HepG2 (cell line): ENCODE data around the gene TIAM2. TPM values are rescaled to one million over a fixed set of nuclear protein-coding genes. Genes with fewer than 3 reads are reported as not detected.

ENCODE experiments used
- ATAC-seq: fragments of 200-7000 bp; cut with Tn5 transposase; 3 replicates; pipeline ENCODE4 v1.9.1; 2020; ENCODE audit warnings: mild to moderate bottlenecking, moderate library complexity
- BruUV-seq: library from RNA; stranded (reverse); fragments of 400-500 nt; replicated peaks from 2 replicates; lab custom pipeline; 2021; lab: Mats Ljungman, UMichigan
- CTCF ChIA-PET: fragments of 300-600 bp; formaldehyde crosslinking; extraction: SDS; loops from one replicate; lab custom pipeline; 2021; ENCODE audit warnings: low total read pairs, inconsistent platforms, low intra/inter-chr PET ratio; lab: Yijun Ruan, JAX
- POLR2A ChIA-PET: fragments of 350-600 bp; sonication (Branson Sonifier 250); formaldehyde crosslinking; loops from one replicate; lab custom pipeline; 2020; ENCODE audit warnings: antibody characterized with exemption, inconsistent platforms; lab: Yijun Ruan, JAX
- DNase-seq: peaks from one replicate; pipeline ENCODE4 v3.0.0-alpha.2; 2015; ENCODE audit warnings: low spot score
- FAIRE-seq: peaks from 3 replicates; lab custom pipeline; 2011; peaks lifted over from hg19 to GRCh38; lab: Jason Lieb, UNC
- H2AFZ ChIP-seq: one replicate; pipeline ENCODE4 v1.6.1; 2011; ENCODE audit warnings: low read length, inconsistent platforms
- H3K27ac ChIP-seq: fragments of 300-600 bp; 3 replicates; pipeline ENCODE4 v1.8.0; 2011; ENCODE audit warnings: mixed run types, mild to moderate bottlenecking, mixed read lengths, low read length, inconsistent platforms; ENCODE audit not compliant: insufficient read depth; ENCODE audit errors: extremely low read length
- H3K27me3 ChIP-seq, 2 experiments: fragments of 200-600 bp in 1 of 2; 2 replicates in 1 of 2; 3 replicates in 1 of 2; pipeline versions ENCODE4 v1.6.0 to v1.8.0; 2011; ENCODE audit warnings: low read length in 2 of 2, mild to moderate bottlenecking in 2 of 2, moderate library complexity in 2 of 2, inconsistent platforms in 1 of 2; ENCODE audit not compliant: insufficient read depth in 2 of 2, control insufficient read depth in 1 of 2
- H3K36me3 ChIP-seq, 2 experiments: fragments of 200-600 bp in 1 of 2; replicated peaks in 1 of 2; 2 replicates in 1 of 2; 3 replicates in 1 of 2; pipeline versions ENCODE4 v1.5.1 to v1.8.0; 2011; ENCODE audit warnings: low read length in 2 of 2, inconsistent platforms in 1 of 2; ENCODE audit not compliant: insufficient read depth in 2 of 2, control insufficient read depth in 1 of 2
- H3K4me1 ChIP-seq: 2 replicates; pipeline ENCODE4 v1.5.1; 2012; ENCODE audit warnings: low read length, inconsistent platforms; ENCODE audit not compliant: insufficient read depth
- H3K4me2 ChIP-seq: 2 replicates; pipeline ENCODE4 v1.6.0; 2011; ENCODE audit warnings: low read depth, low read length, inconsistent platforms
- H3K4me3 ChIP-seq, 3 experiments: fragments of 200-600 bp in 1 of 3; sonication (generic), shearing (Covaris generic) in 1 of 3; replicated peaks in 1 of 3; 2 replicates each; pipeline ENCODE4 v1.5.1; 2011 to 2016; ENCODE audit warnings: low read length in 3 of 3, inconsistent platforms in 2 of 3, low read depth in 2 of 3, mild to moderate bottlenecking in 2 of 3, control low read depth in 1 of 3, mixed read lengths in 1 of 3; ENCODE audit not compliant: insufficient read depth in 1 of 3
- H3K79me2 ChIP-seq: one replicate; pipeline ENCODE4 v1.6.1; 2011; ENCODE audit warnings: low read length, inconsistent platforms; ENCODE audit not compliant: insufficient read depth
- H3K9ac ChIP-seq: 2 replicates; pipeline ENCODE4 v1.6.0; 2011; ENCODE audit warnings: mild to moderate bottlenecking, low read depth, low read length, inconsistent platforms; ENCODE audit not compliant: insufficient read depth
- H3K9me3 ChIP-seq: 2 replicates; pipeline ENCODE4 v1.5.1; 2012; ENCODE audit warnings: mild to moderate bottlenecking, low read length
- H4K20me1 ChIP-seq: 2 replicates; pipeline ENCODE4 v1.6.0; 2011; ENCODE audit warnings: inconsistent platforms, mild to moderate bottlenecking, low read length, moderate library complexity; ENCODE audit not compliant: insufficient read depth
- BHLHE40 ChIP-seq: IDR thresholded peaks from 2 replicates; pipeline ENCODE4 v1.6.1; 2011; ENCODE audit warnings: low read length, improper control_type of control experiment
- MAFF ChIP-seq: IDR thresholded peaks from 2 replicates; pipeline ENCODE4 v1.6.1; 2011; ENCODE audit warnings: low read depth, low read length, improper control_type of control experiment
- MAFK ChIP-seq, 2 experiments: IDR thresholded peaks in 1 of 2; conservative IDR thresholded peaks in 1 of 2; 2 replicates each; pipeline ENCODE4 v1.6.1; 2011; ENCODE audit warnings: improper control_type of control experiment in 2 of 2, low read length in 2 of 2
- MTF2 ChIP-seq: sonication (generic); formaldehyde crosslinking; IDR thresholded peaks from 2 replicates; pipeline ENCODE4 v1.5.0; 2020; ENCODE audit warnings: missing genetic modification reagents, borderline replicate concordance
- ZNF207 ChIP-seq: fragments of 450-650 bp; IDR thresholded peaks from 2 replicates; pipeline ENCODE4 v1.6.1; 2016; ENCODE audit warnings: antibody characterized with exemption, borderline replicate concordance
- ZNF282 ChIP-seq: fragments of 450-650 bp; IDR thresholded peaks from 2 replicates; pipeline ENCODE4 v1.6.1; 2018; ENCODE audit not compliant: partially characterized antibody
- ZNF546 ChIP-seq: sonication (generic); formaldehyde crosslinking; conservative IDR thresholded peaks from 2 replicates; pipeline ENCODE4 v1.8.1; 2023; ENCODE audit warnings: mild to moderate bottlenecking, missing genetic modification reagents
- ZNF746 ChIP-seq: sonication (generic); formaldehyde crosslinking; IDR thresholded peaks from 2 replicates; pipeline ENCODE4 v1.8.0; 2022; ENCODE audit warnings: mild to moderate bottlenecking, missing genetic modification reagents
- ZNF747 ChIP-seq: sonication (generic); formaldehyde crosslinking; IDR thresholded peaks from 2 replicates; pipeline ENCODE4 v1.8.1; 2023; ENCODE audit warnings: missing genetic modification reagents, mild to moderate bottlenecking, borderline replicate concordance
- WGBS: methylation state at CpG from one replicate; pipeline ENCODE4 v1.1.6; 2017; ENCODE audit warnings: low lambda C conversion rate; 5-methylcytosine and 5-hydroxymethylcytosine counted together
- in situ Hi-C: cut with HindIII; loops from 2 replicates; pipeline ENCODE4 v1.10.0; 2017; ENCODE audit warnings: low pct_unique_long_range_greater_than_20kb; ENCODE audit not compliant: extremely low pct_ligation_motif_present
- intact Hi-C: fragments of 100-400 bp; cut with micrococcal nuclease; formaldehyde crosslinking; loops from one replicate; pipeline ENCODE4 v1.10.0; 2022; ENCODE audit not compliant: unreplicated experiment
- polyA plus RNA-seq, 8 experiments: library from polyadenylated mRNA; depleted of rRNA in 3 of 8; stranded (reverse) in 7 of 8; unstranded in 1 of 8; fragments of >200 nt; fragmentation: Illumina TruSeq in 4 of 8; extraction: Trizol in 4 of 8; gene quantifications; 2 replicates each; pipeline versions ENCODE4 v1.2.1 to v1.2.3, GENCODE V29; 2011 to 2016; ENCODE audit warnings: low read depth in 4 of 8, missing spikeins in 1 of 8, mixed read lengths in 1 of 8; ENCODE audit not compliant: insufficient read depth in 1 of 8
- total RNA-seq, 5 experiments: library from RNA; depleted of rRNA; stranded (reverse); fragments of >200 nt; fragmentation: Illumina TruSeq; extraction: Trizol; gene quantifications; 2 replicates each; pipeline ENCODE4 v1.2.3, GENCODE V29; 2016; ENCODE audit warnings: low read depth in 1 of 5
- TF ChIP-seq, protein P1 (sequence below): IDR thresholded peaks from 2 replicates; pipeline ENCODE4 v1.6.1; 2016; ENCODE audit warnings: mild to moderate bottlenecking
- TF ChIP-seq, protein P2 (sequence below): sonication (generic); formaldehyde crosslinking; IDR thresholded peaks from 2 replicates; pipeline ENCODE4; 2020; ENCODE audit warnings: missing genetic modification reagents, mild to moderate bottlenecking, borderline replicate concordance
- TF ChIP-seq, protein P3 (sequence below): sonication (generic); formaldehyde crosslinking; IDR thresholded peaks from 2 replicates; pipeline ENCODE4 v1.5.1; 2020; ENCODE audit warnings: missing genetic modification reagents, mild to moderate bottlenecking, borderline replicate concordance

Gene TIAM2
- total and polyA plus RNA-seq, 2 of the 13 experiments (the other 11 are each of a cell fraction or from before 2014, with no cell fraction given): 4.1 to 4.5 TPM

DNA sequence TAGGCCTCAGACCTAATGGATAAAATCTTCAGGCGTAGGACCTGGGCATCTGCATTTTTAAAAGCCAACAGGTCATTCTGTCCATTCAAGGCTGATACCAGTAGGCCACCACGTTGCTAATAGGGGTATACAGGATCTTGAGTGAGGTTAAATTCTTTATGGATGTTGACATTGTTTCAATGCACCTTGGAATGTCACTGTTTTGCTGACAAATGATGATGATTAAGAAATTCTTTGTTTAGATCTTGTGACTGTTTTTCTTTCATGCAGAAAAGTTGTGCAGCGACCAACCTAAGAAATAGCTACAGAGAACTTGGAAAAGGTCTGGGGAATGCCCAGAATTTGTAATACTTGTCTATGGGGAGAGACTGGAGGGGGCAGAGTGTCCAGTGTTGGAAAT lies 167.6 kb downstream of the TIAM2 start:
- ATAC-seq (no peak), FAIRE-seq (no peak), DNase-seq (no peak)
- Histone ChIP-seq H2AFZ (no peak overlapping the region), H3K79me2 (no peaks in the 10 kb centered on the region), H4K20me1 (no peaks in the 10 kb centered on the region), H3K4me2 (no peak overlapping the region), H3K4me3 (no peak overlapping the region), H3K9me3 (no peaks in the 10 kb centered on the region), H3K4me1 (no peaks in the 10 kb centered on the region), H3K27me3 (no peaks in the 10 kb centered on the region), H3K27ac (no peak overlapping the region), H3K36me3 (no peaks in the 10 kb centered on the region), H3K9ac (no peak overlapping the region)
- TF ChIP-seq, protein P1, sequence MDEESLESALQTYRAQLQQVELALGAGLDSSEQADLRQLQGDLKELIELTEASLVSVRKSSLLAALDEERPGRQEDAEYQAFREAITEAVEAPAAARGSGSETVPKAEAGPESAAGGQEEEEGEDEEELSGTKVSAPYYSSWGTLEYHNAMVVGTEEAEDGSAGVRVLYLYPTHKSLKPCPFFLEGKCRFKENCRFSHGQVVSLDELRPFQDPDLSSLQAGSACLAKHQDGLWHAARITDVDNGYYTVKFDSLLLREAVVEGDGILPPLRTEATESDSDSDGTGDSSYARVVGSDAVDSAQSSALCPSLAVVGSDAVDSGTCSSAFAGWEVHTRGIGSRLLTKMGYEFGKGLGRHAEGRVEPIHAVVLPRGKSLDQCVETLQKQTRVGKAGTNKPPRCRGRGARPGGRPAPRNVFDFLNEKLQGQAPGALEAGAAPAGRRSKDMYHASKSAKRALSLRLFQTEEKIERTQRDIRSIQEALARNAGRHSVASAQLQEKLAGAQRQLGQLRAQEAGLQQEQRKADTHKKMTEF (CRISPR knock-in tag): no peak
- no peak for TF ChIP-seq BHLHE40
- no TSS peak for BruUV-seq
- in situ Hi-C loops: no loop called here
- POLR2A ChIA-PET: no interaction called here
- CTCF ChIA-PET: no interaction called here
- intact Hi-C loops: no loop called here
- 31% methylated on average over 3 of the region's 3 CpGs for WGBS

DNA sequence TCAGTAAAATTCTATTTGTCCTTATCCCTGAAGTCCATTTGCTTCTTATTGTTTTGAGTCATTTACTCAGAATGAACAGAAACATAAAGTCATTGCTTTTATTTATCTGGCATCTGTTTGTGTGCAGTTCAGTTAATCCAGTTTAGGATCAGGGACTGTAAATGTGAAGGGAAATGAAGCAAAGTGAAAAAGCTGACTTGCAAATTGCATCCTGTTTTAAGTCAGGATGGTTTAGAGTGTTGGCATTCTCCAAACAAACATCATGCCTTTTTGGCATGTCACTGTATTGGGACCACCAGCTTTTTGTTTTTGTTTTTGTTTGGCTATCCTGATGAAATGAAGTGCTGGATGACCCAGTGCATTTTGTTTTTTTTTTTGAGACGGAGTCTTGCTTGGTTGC lies 168.5 kb downstream of the TIAM2 start:
- in situ Hi-C loops (no loop called here), intact Hi-C loops (no loop called here)
- ChIA-PET POLR2A (no interaction called here), CTCF (no interaction called here)
- no peaks in the 10 kb centered on the region for H3K36me3 ChIP-seq
- FAIRE-seq (no peak), DNase-seq (no peak), ATAC-seq (no peak)
- no peak overlapping the region for H2AFZ ChIP-seq
- no TSS peak for BruUV-seq
- H3K27me3 ChIP-seq: no peaks in the 10 kb centered on the region
- H4K20me1 ChIP-seq: no peaks in the 10 kb centered on the region
- no peak overlapping the region for H3K27ac ChIP-seq
- H3K9me3 ChIP-seq: no peaks in the 10 kb centered on the region
- H3K4me1 ChIP-seq: no peaks in the 10 kb centered on the region
- 61% methylated on average over 1 of the region's 1 CpG for WGBS
- no peak overlapping the region for H3K9ac ChIP-seq
- H3K4me3 ChIP-seq: no peak overlapping the region
- TF ChIP-seq ZNF746 (CRISPR knock-in tag) (no peak), MAFF (peak; percentile 76), ZNF282 (no peak), ZNF207 (no peak), MAFK (conservative IDR thresholded peaks at IDR 0.05 in 1 of 2, IDR thresholded peaks at IDR 0.05 in 1 of 2; ENCODE audit: low read length in 2 of 2) (peak; percentile 69 to 78), ZNF747 (CRISPR knock-in tag) (no peak), MTF2 (CRISPR knock-in tag) (no peak), ZNF546 (CRISPR knock-in tag) (no peak)
- TF ChIP-seq, protein P2, sequence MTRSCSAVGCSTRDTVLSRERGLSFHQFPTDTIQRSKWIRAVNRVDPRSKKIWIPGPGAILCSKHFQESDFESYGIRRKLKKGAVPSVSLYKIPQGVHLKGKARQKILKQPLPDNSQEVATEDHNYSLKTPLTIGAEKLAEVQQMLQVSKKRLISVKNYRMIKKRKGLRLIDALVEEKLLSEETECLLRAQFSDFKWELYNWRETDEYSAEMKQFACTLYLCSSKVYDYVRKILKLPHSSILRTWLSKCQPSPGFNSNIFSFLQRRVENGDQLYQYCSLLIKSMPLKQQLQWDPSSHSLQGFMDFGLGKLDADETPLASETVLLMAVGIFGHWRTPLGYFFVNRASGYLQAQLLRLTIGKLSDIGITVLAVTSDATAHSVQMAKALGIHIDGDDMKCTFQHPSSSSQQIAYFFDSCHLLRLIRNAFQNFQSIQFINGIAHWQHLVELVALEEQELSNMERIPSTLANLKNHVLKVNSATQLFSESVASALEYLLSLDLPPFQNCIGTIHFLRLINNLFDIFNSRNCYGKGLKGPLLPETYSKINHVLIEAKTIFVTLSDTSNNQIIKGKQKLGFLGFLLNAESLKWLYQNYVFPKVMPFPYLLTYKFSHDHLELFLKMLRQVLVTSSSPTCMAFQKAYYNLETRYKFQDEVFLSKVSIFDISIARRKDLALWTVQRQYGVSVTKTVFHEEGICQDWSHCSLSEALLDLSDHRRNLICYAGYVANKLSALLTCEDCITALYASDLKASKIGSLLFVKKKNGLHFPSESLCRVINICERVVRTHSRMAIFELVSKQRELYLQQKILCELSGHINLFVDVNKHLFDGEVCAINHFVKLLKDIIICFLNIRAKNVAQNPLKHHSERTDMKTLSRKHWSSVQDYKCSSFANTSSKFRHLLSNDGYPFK: no peak
- TF ChIP-seq, protein P3, sequence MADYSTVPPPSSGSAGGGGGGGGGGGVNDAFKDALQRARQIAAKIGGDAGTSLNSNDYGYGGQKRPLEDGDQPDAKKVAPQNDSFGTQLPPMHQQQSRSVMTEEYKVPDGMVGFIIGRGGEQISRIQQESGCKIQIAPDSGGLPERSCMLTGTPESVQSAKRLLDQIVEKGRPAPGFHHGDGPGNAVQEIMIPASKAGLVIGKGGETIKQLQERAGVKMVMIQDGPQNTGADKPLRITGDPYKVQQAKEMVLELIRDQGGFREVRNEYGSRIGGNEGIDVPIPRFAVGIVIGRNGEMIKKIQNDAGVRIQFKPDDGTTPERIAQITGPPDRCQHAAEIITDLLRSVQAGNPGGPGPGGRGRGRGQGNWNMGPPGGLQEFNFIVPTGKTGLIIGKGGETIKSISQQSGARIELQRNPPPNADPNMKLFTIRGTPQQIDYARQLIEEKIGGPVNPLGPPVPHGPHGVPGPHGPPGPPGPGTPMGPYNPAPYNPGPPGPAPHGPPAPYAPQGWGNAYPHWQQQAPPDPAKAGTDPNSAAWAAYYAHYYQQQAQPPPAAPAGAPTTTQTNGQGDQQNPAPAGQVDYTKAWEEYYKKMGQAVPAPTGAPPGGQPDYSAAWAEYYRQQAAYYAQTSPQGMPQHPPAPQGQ (CRISPR knock-in tag): no peak
- H3K4me2 ChIP-seq: no peak overlapping the region
- H3K79me2 ChIP-seq: no peaks in the 10 kb centered on the region
